Subcutaneous abdominal adipose tissue (tissue), 5 donors: ENCODE measurements around the gene CPEB4.

Experiments
- H3K27ac ChIP-seq: one replicate; pipeline ENCODE4 v1.7.0; 2013; ENCODE audit warnings: low read depth, mild to moderate bottlenecking, inconsistent platforms, low read length, moderate library complexity
- H3K27me3 ChIP-seq, 5 donors: one replicate each; pipeline ENCODE4 v1.7.0; 2013; ENCODE audit warnings: low read length in 5 of 5, inconsistent platforms in 1 of 5; ENCODE audit not compliant: control insufficient read depth in 5 of 5, insufficient read depth in 4 of 5
- H3K36me3 ChIP-seq, 5 donors: one replicate each; pipeline ENCODE4 v1.7.0; 2013; ENCODE audit warnings: low read length in 5 of 5; ENCODE audit not compliant: control insufficient read depth in 5 of 5, insufficient read depth in 5 of 5
- H3K4me1 ChIP-seq, 5 donors: one replicate each; pipeline ENCODE4 v1.7.0; 2013; ENCODE audit warnings: low read length in 5 of 5, mild to moderate bottlenecking in 3 of 5, moderate library complexity in 1 of 5; ENCODE audit not compliant: control insufficient read depth in 5 of 5, insufficient read depth in 5 of 5
- H3K4me3 ChIP-seq, 5 donors: one replicate each; pipeline ENCODE4 v1.7.0; 2013; ENCODE audit warnings: low read length in 5 of 5, low read depth in 1 of 5
- H3K9ac ChIP-seq, 5 donors: one replicate each; pipeline ENCODE4 v1.7.0; 2013; ENCODE audit warnings: low read length in 5 of 5, mild to moderate bottlenecking in 4 of 5, moderate library complexity in 3 of 5
- H3K9me3 ChIP-seq, 5 donors: one replicate each; pipeline ENCODE4 v1.7.0; 2013; ENCODE audit warnings: low read length in 5 of 5; ENCODE audit not compliant: control insufficient read depth in 5 of 5
- donor health status: healthy.
- donor health status: healthy.
- donor health status: healthy.
- donor health status: healthy.
- donor health status: healthy.

The CPEB4 gene

GRCh38 chr5:173858670-173859407 is 29.3 kb upstream of the CPEB4 start:
- Histone ChIP-seq H3K9me3 (no peaks in the 10 kb centered on the region), H3K27ac (no peak overlapping the region), H3K27me3 (no peaks in the 10 kb centered on the region), H3K4me1 (no peaks in the 10 kb centered on the region), H3K36me3 (no peaks in the 10 kb centered on the region), H3K4me3 (no peak overlapping the region), H3K9ac (no peak overlapping the region)

GRCh38 chr5:173859408-173860159 is 28.6 kb upstream of the CPEB4 start:
- Histone ChIP-seq H3K4me1 (peaks cover 0 to 5% (median 0%) of the 10 kb centered on the region in 5 donors), H3K36me3 (no peaks in the 10 kb centered on the region), H3K9me3 (no peaks in the 10 kb centered on the region), H3K9ac (no peak overlapping the region), H3K27ac (no peak overlapping the region), H3K4me3 (no peak overlapping the region), H3K27me3 (no peaks in the 10 kb centered on the region)

GRCh38 chr5:173862047-173862477 is 26.1 kb upstream of the CPEB4 start:
- H3K9me3 ChIP-seq = peaks cover 0 to under 1% (median 0%) of the 10 kb centered on the region in 5 donors
- H3K36me3 ChIP-seq = no peaks in the 10 kb centered on the region
- no peak overlapping the region for H3K9ac ChIP-seq
- H3K4me3 ChIP-seq = no peak overlapping the region
- H3K4me1 ChIP-seq = peaks cover 0 to 13% (median 0%) of the 10 kb centered on the region in 5 donors
- no peaks in the 10 kb centered on the region for H3K27me3 ChIP-seq
- H3K27ac ChIP-seq = no peak overlapping the region

DNA sequence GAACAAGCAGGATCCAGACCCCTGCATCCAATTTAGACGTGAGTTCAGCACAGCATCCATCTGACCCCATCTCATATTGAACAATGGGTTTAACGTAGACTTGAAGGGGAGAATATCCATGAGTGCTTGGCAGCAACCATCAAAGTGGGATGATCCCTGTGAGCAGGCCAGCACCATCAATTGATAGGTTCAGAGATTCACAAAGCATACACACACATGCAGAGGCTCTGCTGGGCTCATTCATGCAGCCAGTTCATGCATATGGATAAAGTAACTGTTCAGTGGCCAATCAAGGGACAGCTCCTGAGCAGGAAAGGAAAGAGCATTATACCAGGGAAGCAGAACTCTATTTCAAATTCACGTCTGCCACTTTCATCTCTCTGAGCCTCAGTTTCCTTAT is 24.8 kb upstream of the CPEB4 start:
- no peak overlapping the region for H3K9ac ChIP-seq
- H3K4me1 ChIP-seq = peaks cover 0 to 13% (median 0%) of the 10 kb centered on the region in 5 donors
- H3K27me3 ChIP-seq = no peaks in the 10 kb centered on the region
- no peak overlapping the region for H3K4me3 ChIP-seq
- peaks cover 0 to 3% (median 0%) of the 10 kb centered on the region in 5 donors for H3K9me3 ChIP-seq
- no peak overlapping the region for H3K27ac ChIP-seq
- H3K36me3 ChIP-seq = no peaks in the 10 kb centered on the region

- Histone ChIP-seq H3K4me1 (peaks cover 0 to 13% (median 0%) of the 10 kb centered on the region in 5 donors), H3K9me3 (peaks cover 0 to 3% (median 0%) of the 10 kb centered on the region in 5 donors), H3K4me3 (no peak overlapping the region), H3K36me3 (no peaks in the 10 kb centered on the region), H3K27ac (no peak overlapping the region), H3K9ac (peak overlapping the region in 1 of 5 donors; percentile 5), H3K27me3 (no peaks in the 10 kb centered on the region)
Measured at GRCh38 chr5:173864126-173865050, 23.8 kb upstream of the CPEB4 start.

DNA sequence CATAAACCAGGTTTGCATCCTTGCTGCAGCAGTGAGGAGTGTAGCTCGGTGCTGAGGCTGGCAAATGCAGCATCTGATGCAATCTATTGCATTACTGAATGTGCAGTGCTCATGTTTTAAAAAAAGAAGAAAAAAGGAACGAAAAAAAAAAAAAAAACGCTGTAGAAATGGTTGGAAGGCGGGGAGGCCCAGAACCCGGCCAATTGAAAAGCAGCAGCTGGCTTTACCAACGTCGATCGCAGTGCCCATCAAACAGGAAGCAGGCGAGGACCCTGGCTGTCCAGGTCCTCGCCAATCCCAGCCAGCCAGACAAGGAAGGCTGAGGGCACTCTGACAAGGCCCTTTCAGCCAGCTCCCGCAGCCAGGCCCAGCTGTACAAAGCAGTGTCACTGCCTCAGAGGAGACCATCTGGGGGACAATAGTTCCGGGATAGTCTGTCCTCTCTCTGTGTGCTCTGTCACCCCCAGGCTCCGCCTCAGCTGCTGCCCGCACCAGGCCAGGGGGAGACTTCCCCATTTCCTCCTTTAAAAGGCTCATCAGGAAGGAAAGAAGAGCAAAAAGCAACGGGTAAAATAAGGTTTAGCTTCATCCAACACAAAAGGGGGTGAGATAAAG is 21.8 kb upstream of the CPEB4 start:
- Histone ChIP-seq H3K9me3 (peaks cover 0 to 3% (median 0%) of the 10 kb centered on the region in 5 donors), H3K36me3 (no peaks in the 10 kb centered on the region), H3K4me3 (no peak overlapping the region), H3K27ac (no peak overlapping the region), H3K27me3 (no peaks in the 10 kb centered on the region), H3K4me1 (peaks cover 0 to 13% (median 0%) of the 10 kb centered on the region in 5 donors), H3K9ac (peak overlapping the region in 1 of 5 donors; percentile 48)

- Histone ChIP-seq H3K36me3 (no peaks in the 10 kb centered on the region), H3K27me3 (no peaks in the 10 kb centered on the region), H3K4me1 (peaks cover 0 to 13% (median 1%) of the 10 kb centered on the region in 5 donors), H3K9me3 (peaks cover 0 to 3% (median 0%) of the 10 kb centered on the region in 5 donors), H3K9ac (no peak overlapping the region), H3K27ac (no peak overlapping the region), H3K4me3 (no peak overlapping the region)
Measured at GRCh38 chr5:173866858-173867679, 21.1 kb upstream of the CPEB4 start.

- H3K4me1 ChIP-seq = peaks cover 0 to 22% (median 9%) of the 10 kb centered on the region in 5 donors
- no peak overlapping the region for H3K9ac ChIP-seq
- no peak overlapping the region for H3K27ac ChIP-seq
- no peaks in the 10 kb centered on the region for H3K27me3 ChIP-seq
- H3K4me3 ChIP-seq = no peak overlapping the region
- H3K9me3 ChIP-seq = peaks cover 0 to 3% (median 0%) of the 10 kb centered on the region in 5 donors
- H3K36me3 ChIP-seq = no peaks in the 10 kb centered on the region
Measured at GRCh38 chr5:173868096-173868880, 19.9 kb upstream of the CPEB4 start.
